Hepatocyte (in vitro differentiated cells): Measurements from ENCODE around the gene LITAF. TPM values are rescaled to one million over a fixed set of nuclear protein-coding genes. Genes with fewer than 3 reads are reported as not detected.

Experiments used
- DNase-seq: peaks from one replicate; pipeline ENCODE4 v3.0.0-alpha.2; 2016; ENCODE audit warnings: low spot score
- H2AFZ ChIP-seq: fragments of 200-600 bp; sonication (generic); 2 replicates; pipeline ENCODE4 v1.6.0; 2016; ENCODE audit warnings: antibody characterized with exemption, mild to moderate bottlenecking
- H3K27ac ChIP-seq: fragments of 200-600 bp; sonication (generic); 2 replicates; pipeline ENCODE4 v1.5.1; 2016; ENCODE audit warnings: mild to moderate bottlenecking
- H3K27me3 ChIP-seq: fragments of 200-600 bp; sonication (generic); 2 replicates; pipeline ENCODE4 v1.6.1; 2016
- H3K36me3 ChIP-seq: fragments of 200-600 bp; sonication (generic); replicated peaks from 2 replicates; pipeline ENCODE4 v1.5.1; 2016; ENCODE audit warnings: low read depth; ENCODE audit not compliant: insufficient read depth
- H3K4me1 ChIP-seq: fragments of 200-600 bp; sonication (generic); 2 replicates; pipeline ENCODE4 v1.5.1; 2016; ENCODE audit warnings: mild to moderate bottlenecking, moderate library complexity; ENCODE audit not compliant: insufficient read depth
- H3K4me2 ChIP-seq: fragments of 200-600 bp; sonication (generic); 2 replicates; pipeline ENCODE4 v1.6.0; 2016
- H3K4me3 ChIP-seq: fragments of 200-600 bp; sonication (generic); 2 replicates; pipeline ENCODE4 v1.5.1; 2016; ENCODE audit warnings: mild to moderate bottlenecking
- H3K79me2 ChIP-seq: fragments of 200-600 bp; sonication (generic); 2 replicates; pipeline ENCODE4 v1.6.0; 2017; ENCODE audit warnings: mild to moderate bottlenecking
- H3K9me2 ChIP-seq: fragments of 200-600 bp; sonication (generic); replicated peaks from 2 replicates; pipeline ENCODE4 v1.6.0; 2017; ENCODE audit warnings: mild to moderate bottlenecking; ENCODE audit not compliant: insufficient read depth
- H3K9me3 ChIP-seq: fragments of 200-600 bp; sonication (generic); 2 replicates; pipeline ENCODE4 v1.5.1; 2016; ENCODE audit warnings: low read depth, mild to moderate bottlenecking
- H4K20me1 ChIP-seq: fragments of 200-600 bp; sonication (generic); 2 replicates; pipeline ENCODE4 v1.6.0; 2016; ENCODE audit warnings: mild to moderate bottlenecking; ENCODE audit not compliant: insufficient read depth, poor library complexity, severe bottlenecking
- EZH2 ChIP-seq: fragments of 200-600 bp; sonication (generic); IDR thresholded peaks from 2 replicates; pipeline ENCODE4 v1.6.1; 2016; ENCODE audit warnings: antibody characterized with exemption, mild to moderate bottlenecking, borderline replicate concordance
- EZH2phosphoT487 ChIP-seq: fragments of 200-600 bp; sonication (generic); IDR thresholded peaks from one replicate; pipeline ENCODE4 v1.6.1; 2018; ENCODE audit warnings: antibody characterized with exemption, mild to moderate bottlenecking, low read depth, moderate library complexity; ENCODE audit not compliant: unreplicated experiment, severe bottlenecking
- WGBS: methylation state at CpG from one replicate; pipeline ENCODE4 v1.1.6; 2016; ENCODE audit warnings: low lambda C conversion rate; ENCODE audit errors: missing lambda C conversion rate; 5-methylcytosine and 5-hydroxymethylcytosine counted together
- polyA plus RNA-seq: library from polyadenylated mRNA; unstranded; fragments of >200 nt; fragmentation: Nextera tagmentation; extraction: Ambion mirVana; gene quantifications from 2 replicates; pipeline ENCODE4 v1.2.1, GENCODE V29; 2016
- total RNA-seq: library from RNA; depleted of rRNA; stranded (reverse); fragments of >200 nt; gene quantifications from 2 replicates; pipeline ENCODE4 v1.2.3, GENCODE V29; 2014
- TF ChIP-seq, protein P1 (sequence below): fragments of 200-600 bp; sonication (generic); IDR thresholded peaks from 2 replicates; pipeline ENCODE4 v1.5.1; 2016; ENCODE audit warnings: antibody characterized with exemption, mild to moderate bottlenecking; ENCODE audit not compliant: poor library complexity

Gene LITAF
- total and polyA plus RNA-seq, 2 experiments from 2014 or later: 65.6 to 134 TPM

DNA sequence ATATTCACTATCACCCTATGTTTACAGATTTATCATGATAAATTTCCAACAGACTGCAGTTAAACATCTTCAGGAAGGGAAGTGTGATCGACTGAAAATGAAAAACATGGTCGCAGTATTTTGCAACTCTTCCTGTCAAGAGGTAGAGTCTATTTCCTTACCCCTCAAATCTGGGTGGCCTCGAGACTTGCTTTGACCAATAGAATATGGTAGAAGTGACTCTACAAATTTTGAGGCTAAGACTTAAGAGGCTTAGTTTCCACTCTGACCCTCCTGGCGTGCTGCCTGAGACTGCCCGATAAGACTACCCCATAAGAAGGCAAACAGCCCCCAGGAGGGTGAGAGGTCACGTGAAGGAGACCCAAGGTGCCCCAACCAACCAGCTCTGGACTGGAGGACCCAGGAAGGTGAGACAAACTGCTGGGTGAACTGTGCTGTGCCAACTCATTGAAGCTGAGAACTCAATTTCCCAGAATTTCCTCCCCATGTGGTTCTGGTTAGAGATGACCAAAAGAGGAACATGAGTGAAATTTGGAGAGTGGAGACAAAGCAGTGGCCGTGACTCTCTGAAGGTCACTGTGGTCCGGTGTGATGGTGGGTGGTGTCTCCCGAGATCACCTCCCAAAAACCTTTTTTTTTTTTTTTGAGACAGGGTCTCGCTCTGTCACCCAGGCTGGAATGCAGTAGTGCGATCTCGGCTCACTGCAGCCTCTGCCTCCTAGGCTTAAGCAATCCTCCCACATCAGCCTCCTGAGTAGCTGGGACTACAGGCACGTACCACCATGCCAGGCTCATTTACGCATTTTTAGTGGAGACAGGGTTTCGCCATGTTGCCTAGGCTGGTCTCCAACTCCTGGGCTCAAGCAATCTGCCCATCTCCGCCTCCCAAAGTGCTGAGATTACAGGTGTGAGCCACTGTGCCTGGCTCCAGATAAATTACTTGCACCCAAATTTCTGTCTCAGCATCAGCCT, 38.2 kb upstream of the LITAF start:
- H3K27me3 ChIP-seq: no peaks in the 10 kb centered on the region
- H2AFZ ChIP-seq: no peak overlapping the region
- 90% methylated on average over 16 of the region's 16 CpGs for WGBS
- no peaks in the 10 kb centered on the region for H3K9me3 ChIP-seq
- H3K79me2 ChIP-seq: no peaks in the 10 kb centered on the region
- no peak for DNase-seq
- H3K9me2 ChIP-seq: no peaks in the 10 kb centered on the region
- TF ChIP-seq, protein P1, sequence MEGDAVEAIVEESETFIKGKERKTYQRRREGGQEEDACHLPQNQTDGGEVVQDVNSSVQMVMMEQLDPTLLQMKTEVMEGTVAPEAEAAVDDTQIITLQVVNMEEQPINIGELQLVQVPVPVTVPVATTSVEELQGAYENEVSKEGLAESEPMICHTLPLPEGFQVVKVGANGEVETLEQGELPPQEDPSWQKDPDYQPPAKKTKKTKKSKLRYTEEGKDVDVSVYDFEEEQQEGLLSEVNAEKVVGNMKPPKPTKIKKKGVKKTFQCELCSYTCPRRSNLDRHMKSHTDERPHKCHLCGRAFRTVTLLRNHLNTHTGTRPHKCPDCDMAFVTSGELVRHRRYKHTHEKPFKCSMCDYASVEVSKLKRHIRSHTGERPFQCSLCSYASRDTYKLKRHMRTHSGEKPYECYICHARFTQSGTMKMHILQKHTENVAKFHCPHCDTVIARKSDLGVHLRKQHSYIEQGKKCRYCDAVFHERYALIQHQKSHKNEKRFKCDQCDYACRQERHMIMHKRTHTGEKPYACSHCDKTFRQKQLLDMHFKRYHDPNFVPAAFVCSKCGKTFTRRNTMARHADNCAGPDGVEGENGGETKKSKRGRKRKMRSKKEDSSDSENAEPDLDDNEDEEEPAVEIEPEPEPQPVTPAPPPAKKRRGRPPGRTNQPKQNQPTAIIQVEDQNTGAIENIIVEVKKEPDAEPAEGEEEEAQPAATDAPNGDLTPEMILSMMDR: no peak
- TF ChIP-seq EZH2phosphoT487 (no peak), EZH2 (no peak)
- H4K20me1 ChIP-seq: no peaks in the 10 kb centered on the region
- H3K4me1 ChIP-seq: peaks cover 14% of the 10 kb centered on the region
- H3K36me3 ChIP-seq: no peaks in the 10 kb centered on the region
- H3K4me3 ChIP-seq: no peak overlapping the region
- no peak overlapping the region for H3K4me2 ChIP-seq
- no peak overlapping the region for H3K27ac ChIP-seq

DNA sequence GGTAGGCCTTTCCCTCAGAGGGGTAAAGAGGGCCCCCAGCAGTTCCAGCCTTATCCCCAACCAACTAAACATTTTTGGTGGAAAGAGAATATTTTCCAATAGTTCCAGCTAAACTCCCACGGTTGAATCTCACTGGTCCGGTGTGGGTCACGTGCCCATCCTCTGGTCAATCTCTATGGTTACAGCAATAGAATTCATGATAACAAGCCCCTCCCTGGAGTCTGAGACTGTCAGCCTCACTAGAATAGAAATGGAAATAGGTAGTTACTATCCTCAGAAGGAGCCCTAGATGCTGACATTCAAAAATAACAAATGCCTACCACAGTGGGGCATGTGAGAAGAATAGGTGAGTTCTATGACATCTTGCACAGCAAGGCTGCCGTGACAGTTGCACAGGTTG, 37.5 kb upstream of the LITAF start:
- no peaks in the 10 kb centered on the region for H3K9me2 ChIP-seq
- no peak overlapping the region for H3K27ac ChIP-seq
- no peaks in the 10 kb centered on the region for H3K36me3 ChIP-seq
- TF ChIP-seq, protein P1: no peak
- no peak for TF ChIP-seq EZH2phosphoT487
- no peak for TF ChIP-seq EZH2
- 98% methylated on average over 4 of the region's 4 CpGs for WGBS
- no peaks in the 10 kb centered on the region for H3K9me3 ChIP-seq
- no peak overlapping the region for H2AFZ ChIP-seq
- no peak overlapping the region for H3K4me2 ChIP-seq
- H4K20me1 ChIP-seq: no peaks in the 10 kb centered on the region
- H3K4me3 ChIP-seq: no peak overlapping the region
- no peak for DNase-seq
- H3K27me3 ChIP-seq: no peaks in the 10 kb centered on the region
- H3K79me2 ChIP-seq: no peaks in the 10 kb centered on the region
- H3K4me1 ChIP-seq: peaks cover 14% of the 10 kb centered on the region

DNA sequence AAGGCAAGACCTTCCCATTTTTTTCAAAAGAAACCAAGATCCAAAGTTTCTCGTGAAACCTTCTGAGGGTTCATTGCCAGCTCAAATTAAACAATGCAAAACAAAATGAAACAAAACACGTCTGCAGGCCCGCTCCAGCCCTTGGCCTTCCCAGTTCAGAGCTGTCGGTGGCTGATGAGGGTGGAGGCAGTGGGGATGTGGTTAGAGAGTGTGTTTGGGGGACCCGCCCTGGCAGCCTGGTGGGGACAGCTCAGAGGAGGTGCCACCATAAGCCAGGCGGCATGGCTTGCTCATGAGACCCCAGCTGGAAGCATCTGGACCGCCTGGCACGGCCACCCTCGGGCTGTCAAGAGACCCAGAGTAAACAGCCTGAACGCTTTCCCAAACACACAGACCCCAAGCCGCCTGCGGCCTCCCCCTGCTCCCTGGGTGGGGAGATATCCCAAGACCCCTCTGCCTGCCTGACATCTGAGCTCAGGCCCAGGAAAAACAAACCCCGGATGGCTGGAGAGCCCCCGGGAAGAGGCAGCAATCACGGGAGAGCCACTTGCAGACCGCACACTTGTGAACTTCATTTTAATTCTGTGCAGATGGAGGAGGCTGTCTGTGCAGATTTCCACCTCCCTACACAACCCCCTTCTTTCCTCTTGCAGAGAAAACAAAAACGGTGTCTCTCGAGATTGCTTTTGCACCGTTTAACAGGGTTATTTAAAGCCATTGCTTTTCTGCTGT, 35.4 kb upstream of the LITAF start:
- no peak for TF ChIP-seq EZH2
- TF ChIP-seq, protein P1: no peak
- TF ChIP-seq EZH2phosphoT487: no peak
- no peaks in the 10 kb centered on the region for H3K9me2 ChIP-seq
- peak overlapping the region; percentile 75 for H3K27ac ChIP-seq
- peak overlapping the region; percentile 51 for H3K4me2 ChIP-seq
- DNase-seq: no peak
- peak overlapping the region; percentile 18 for H2AFZ ChIP-seq
- H3K4me3 ChIP-seq: no peak overlapping the region
- no peaks in the 10 kb centered on the region for H3K79me2 ChIP-seq
- no peaks in the 10 kb centered on the region for H4K20me1 ChIP-seq
- no peaks in the 10 kb centered on the region for H3K27me3 ChIP-seq
- no peaks in the 10 kb centered on the region for H3K9me3 ChIP-seq
- H3K36me3 ChIP-seq: no peaks in the 10 kb centered on the region
- peaks cover 5% of the 10 kb centered on the region for H3K4me1 ChIP-seq
- 46% methylated on average over 19 of the region's 19 CpGs for WGBS
